H1 (cell line): ENCODE results near the gene FNDC10. TPM values are rescaled to one million over a fixed set of nuclear protein-coding genes. Genes with fewer than 3 reads are reported as not detected.

ENCODE experiments used
- CTCF ChIA-PET: fragments of 300-600 bp; sonication (Branson Sonifier 250); formaldehyde crosslinking; loops from one replicate; lab custom pipeline; 2021; ENCODE audit not compliant: partially characterized antibody; lab: Charles Lee
- POLR2A ChIA-PET: fragments of 300-600 bp; sonication (Branson Sonifier 250); formaldehyde crosslinking; loops from one replicate; lab custom pipeline; 2021; ENCODE audit warnings: inconsistent platforms; ENCODE audit not compliant: partially characterized antibody; lab: Charles Lee
- DNase-seq, 2 experiments: peaks; one replicate each; pipeline versions ENCODE4 v3.0.0 to v3.0.0-alpha.2; 2010 to 2022; ENCODE audit warnings: low spot score in 2 of 2, low read depth in 1 of 2, mixed read lengths in 1 of 2
- FAIRE-seq: peaks from 2 replicates; lab custom pipeline; 2011; peaks lifted over from hg19 to GRCh38; lab: Jason Lieb, UNC
- H2AFZ ChIP-seq: 2 replicates; pipeline ENCODE4 v1.8.1; 2012; ENCODE audit warnings: low read length, inconsistent platforms
- H2AK5ac ChIP-seq: 2 replicates; pipeline ENCODE4 v1.6.1; 2013; ENCODE audit warnings: low read depth, low read length
- H2BK120ac ChIP-seq: replicated peaks from 2 replicates; pipeline ENCODE3; 2013; ENCODE audit warnings: low read depth, low read length, inconsistent platforms
- H2BK12ac ChIP-seq: 2 replicates; pipeline ENCODE4 v1.6.1; 2013; ENCODE audit warnings: low read depth, low read length
- H2BK15ac ChIP-seq: 2 replicates; pipeline ENCODE4 v1.6.1; 2013; ENCODE audit warnings: low read length
- H2BK20ac ChIP-seq: 2 replicates; pipeline ENCODE4 v1.6.1; 2013; ENCODE audit warnings: low read length
- H2BK5ac ChIP-seq: 2 replicates; pipeline ENCODE4 v1.6.1; 2013; ENCODE audit warnings: low read depth, low read length
- H3K14ac ChIP-seq: 2 replicates; pipeline ENCODE4 v1.6.1; 2013; ENCODE audit warnings: inconsistent platforms; ENCODE audit not compliant: insufficient read length
- H3K18ac ChIP-seq: 2 replicates; pipeline ENCODE4 v1.6.1; 2013; ENCODE audit warnings: low read length; ENCODE audit errors: extremely low read depth
- H3K23ac ChIP-seq: 2 replicates; pipeline ENCODE4 v1.6.1; 2013; ENCODE audit warnings: inconsistent platforms; ENCODE audit not compliant: insufficient read length
- H3K23me2 ChIP-seq: 2 replicates; pipeline ENCODE4 v1.6.1; 2013; ENCODE audit warnings: low read depth, low read length
- H3K27ac ChIP-seq: 2 replicates; pipeline ENCODE4 v1.6.1; 2011; ENCODE audit warnings: low read depth, low read length, inconsistent platforms
- H3K27me3 ChIP-seq, 4 experiments: replicated peaks in 1 of 4; 1 replicate in 1 of 4; 2 replicates in 3 of 4; pipeline versions ENCODE4 v1.6.1 to v1.8.1; 2011 to 2013; ENCODE audit warnings: low read length in 3 of 4, mild to moderate bottlenecking in 3 of 4, inconsistent platforms in 2 of 4, mixed read lengths in 2 of 4, moderate library complexity in 1 of 4; ENCODE audit not compliant: control insufficient read depth in 3 of 4, insufficient read depth in 3 of 4; ENCODE audit errors: extremely low read depth in 1 of 4
- H3K36me3 ChIP-seq, 4 experiments: 2 replicates each; pipeline versions ENCODE4 v1.6.1 to v1.8.1; 2011 to 2013; ENCODE audit warnings: mild to moderate bottlenecking in 4 of 4, low read length in 3 of 4, moderate library complexity in 2 of 4, control low read depth in 1 of 4, inconsistent platforms in 1 of 4; ENCODE audit not compliant: insufficient read depth in 4 of 4, control insufficient read depth in 2 of 4
- H3K4ac ChIP-seq: replicated peaks from 2 replicates; pipeline ENCODE3; 2013; ENCODE audit warnings: low read length, low read depth, mixed read lengths, inconsistent platforms; ENCODE audit not compliant: insufficient read length
- H3K4me1 ChIP-seq, 4 experiments: replicated peaks in 1 of 4; 1 replicate in 1 of 4; 2 replicates in 3 of 4; pipeline versions ENCODE4 v1.6.1 to v1.8.1; 2011 to 2013; ENCODE audit warnings: low read length in 3 of 4, inconsistent platforms in 2 of 4, mixed read lengths in 1 of 4; ENCODE audit not compliant: insufficient read depth in 4 of 4, control insufficient read depth in 3 of 4
- H3K4me2 ChIP-seq, 2 experiments: 2 replicates each; pipeline versions ENCODE4 v1.6.1 to v1.8.1; 2011 to 2013; ENCODE audit warnings: low read depth in 2 of 2, low read length in 2 of 2, control low read depth in 1 of 2, inconsistent platforms in 1 of 2, mild to moderate bottlenecking in 1 of 2; ENCODE audit not compliant: insufficient read depth in 1 of 2
- H3K4me3 ChIP-seq, 4 experiments: fragments of 200-600, 300-600 bp in 1 of 4; sonication (generic), shearing (Covaris generic), sonication (Bioruptor Twin) in 1 of 4; 2 replicates each; pipeline versions ENCODE4 v1.5.1 to v1.8.1; 2011 to 2016; ENCODE audit warnings: low read length in 4 of 4, low read depth in 3 of 4, control low read depth in 2 of 4, inconsistent platforms in 2 of 4, mild to moderate bottlenecking in 2 of 4, mixed read lengths in 1 of 4, moderate library complexity in 1 of 4; ENCODE audit not compliant: insufficient read depth in 2 of 4; ENCODE audit errors: extremely low read depth in 1 of 4
- H3K56ac ChIP-seq: replicated peaks from 2 replicates; pipeline ENCODE3; 2013; ENCODE audit warnings: low read depth, mild to moderate bottlenecking, mixed read lengths, low read length, inconsistent platforms; ENCODE audit not compliant: insufficient read length
- H3K79me1 ChIP-seq: 2 replicates; pipeline ENCODE4 v1.6.1; 2013; ENCODE audit warnings: low read depth, low read length, control low read depth
- H3K79me2 ChIP-seq, 2 experiments: 2 replicates each; pipeline versions ENCODE4 v1.6.1 to v1.8.1; 2012 to 2013; ENCODE audit warnings: low read length in 2 of 2, mild to moderate bottlenecking in 2 of 2, inconsistent platforms in 1 of 2; ENCODE audit not compliant: insufficient read depth in 2 of 2, control insufficient read depth in 1 of 2
- H3K9ac ChIP-seq, 4 experiments: replicated peaks in 1 of 4; 1 replicate in 1 of 4; 2 replicates in 3 of 4; pipeline versions ENCODE4 v1.6.1 to v1.8.1; 2011 to 2013; ENCODE audit warnings: low read depth in 3 of 4, low read length in 3 of 4, control low read depth in 2 of 4, mild to moderate bottlenecking in 2 of 4, moderate library complexity in 2 of 4, inconsistent platforms in 1 of 4; ENCODE audit errors: extremely low read depth in 1 of 4
- H3K9me3 ChIP-seq, 2 experiments: 2 replicates each; pipeline versions ENCODE4 v1.6.1 to v1.8.1; 2012 to 2013; ENCODE audit warnings: mild to moderate bottlenecking in 2 of 2, moderate library complexity in 2 of 2, control low read depth in 1 of 2, inconsistent platforms in 1 of 2, low read depth in 1 of 2, low read length in 1 of 2, mixed read lengths in 1 of 2; ENCODE audit not compliant: insufficient read depth in 2 of 2
- H4K20me1 ChIP-seq, 2 experiments: replicated peaks in 1 of 2; 2 replicates each; pipeline versions ENCODE3 to v1.8.1; 2011 to 2013; ENCODE audit warnings: inconsistent platforms in 2 of 2, low read length in 2 of 2, mild to moderate bottlenecking in 1 of 2; ENCODE audit not compliant: insufficient read depth in 2 of 2, control insufficient read depth in 1 of 2
- H4K5ac ChIP-seq: 2 replicates; pipeline ENCODE4 v1.6.1; 2013; ENCODE audit warnings: low read length, low read depth, mixed read lengths, inconsistent platforms; ENCODE audit not compliant: insufficient read length
- H4K8ac ChIP-seq: 2 replicates; pipeline ENCODE4 v1.8.0; 2013; ENCODE audit warnings: mild to moderate bottlenecking, moderate library complexity, low read length, inconsistent platforms; ENCODE audit not compliant: insufficient read depth; ENCODE audit errors: extremely low read depth
- H4K91ac ChIP-seq: replicated peaks from 2 replicates; pipeline ENCODE3; 2013; ENCODE audit warnings: low read length, mixed read lengths, inconsistent platforms; ENCODE audit not compliant: insufficient read length
- CHD1 ChIP-seq: IDR thresholded peaks from 2 replicates; pipeline ENCODE4 v1.6.1; 2012; ENCODE audit warnings: low read depth, low read length, improper control_type of control experiment
- CTBP2 ChIP-seq: IDR thresholded peaks from 2 replicates; pipeline ENCODE4 v1.7.0; 2011; ENCODE audit warnings: borderline replicate concordance, mild to moderate bottlenecking, moderate library complexity, mixed read lengths, low read length; ENCODE audit not compliant: insufficient read depth, insufficient read length
- GABPA ChIP-seq: IDR thresholded peaks from 2 replicates; pipeline ENCODE4 v1.6.1; 2011; ENCODE audit warnings: mild to moderate bottlenecking, low read length, moderate library complexity, borderline replicate concordance; ENCODE audit not compliant: insufficient read depth
- JUND ChIP-seq: IDR thresholded peaks from 2 replicates; pipeline ENCODE4 v1.6.1; 2011; ENCODE audit warnings: mild to moderate bottlenecking, improper control_type of control experiment, low read length
- KDM4A ChIP-seq: IDR thresholded peaks from one replicate; pipeline ENCODE4 v1.7.1; 2012; ENCODE audit warnings: low read depth, mild to moderate bottlenecking, moderate library complexity, low read length, inconsistent platforms; ENCODE audit not compliant: severe bottlenecking
- KDM5A ChIP-seq: fragments of 200-600 bp; IDR thresholded peaks from 2 replicates; pipeline ENCODE4 v1.7.1; 2012; ENCODE audit warnings: mild to moderate bottlenecking, low read length, inconsistent platforms, mixed read lengths
- MAFK ChIP-seq: IDR thresholded peaks from 2 replicates; pipeline ENCODE4 v1.6.1; 2012; ENCODE audit warnings: low read depth, mild to moderate bottlenecking, improper control_type of control experiment, low read length
- POU5F1 ChIP-seq: IDR thresholded peaks from 2 replicates; pipeline ENCODE4 v1.6.1; 2011; ENCODE audit warnings: low read depth, mild to moderate bottlenecking, low read length, moderate library complexity
- SIN3A ChIP-seq, 2 experiments: IDR thresholded peaks in 1 of 2; conservative IDR thresholded peaks in 1 of 2; 2 replicates each; pipeline ENCODE4 v1.6.1; 2011 to 2012; ENCODE audit warnings: low read length in 2 of 2, improper control_type of control experiment in 1 of 2, low read depth in 1 of 2, mild to moderate bottlenecking in 1 of 2
- TAF1 ChIP-seq: IDR thresholded peaks from 2 replicates; pipeline ENCODE4 v1.6.1; 2011; ENCODE audit warnings: mild to moderate bottlenecking, low read depth, low read length
- TAF7 ChIP-seq: optimal IDR thresholded peaks from 2 replicates; pipeline ENCODE3; 2011; ENCODE audit warnings: low read depth, mild to moderate bottlenecking, inconsistent platforms, low read length, moderate library complexity, borderline replicate concordance
- TBP ChIP-seq: IDR thresholded peaks from 2 replicates; pipeline ENCODE4 v1.6.1; 2011; ENCODE audit warnings: low read depth, low read length, improper control_type of control experiment
- ZNF274 ChIP-seq: IDR thresholded peaks from 2 replicates; pipeline ENCODE4 v1.7.0; 2012; ENCODE audit warnings: low read length, borderline replicate concordance; ENCODE audit errors: extremely low read depth
- WGBS, 2 experiments: shearing (Covaris generic) in 1 of 2; methylation state at CpG; one replicate each; pipeline versions ENCODE4 v1.1.6 to v1.1.7; 2013 to 2015; ENCODE audit warnings: low lambda C conversion rate in 2 of 2, mixed read lengths in 2 of 2, inconsistent platforms in 1 of 2, low coverage in 1 of 2, missing lambda C conversion rate in 1 of 2; ENCODE audit not compliant: insufficient replicate concordance in 2 of 2, insufficient coverage in 1 of 2, insufficient read length in 1 of 2; ENCODE audit errors: extremely low coverage in 1 of 2, missing lambda C conversion rate in 1 of 2; 5-methylcytosine and 5-hydroxymethylcytosine counted together
- polyA plus RNA-seq, 7 experiments: library from polyadenylated mRNA; depleted of rRNA in 3 of 7; stranded (reverse) in 5 of 7; unstranded in 2 of 7; fragments of >200 nt in 5 of 7; fragments of 200-250 nt in 2 of 7; gene quantifications; 1 replicate in 5 of 7; 2 replicates in 1 of 7; 4 replicates in 1 of 7; pipeline versions ENCODE4 v1.2.1 to v1.2.3, GENCODE V29; 2011 to 2013; ENCODE audit warnings: missing spikeins in 2 of 7, mixed read lengths in 2 of 7
- total RNA-seq: library from RNA; stranded (reverse); fragmentation: NEBNext Ultra II Directional; extraction: Animal tissue kit (Norgen Biotek cat#: 25700); gene quantifications from 2 replicates; pipeline ENCODE4 v1.2.1, GENCODE V29; 2021

FNDC10 gene
- total and polyA plus RNA-seq, 2 of the 8 experiments (the other 6 are each of a cell fraction or from before 2014, with no cell fraction given): 19.0 to 21.8 TPM

GRCh38 chr1:1613509-1614082, 13.7 kb upstream of the FNDC10 start:
- H3K23me2 ChIP-seq: peaks cover 6% of the 10 kb centered on the region; the same call in 1 of the 2 replicates
- H3K14ac ChIP-seq: no peak overlapping the region
- 82% methylated on average over 11 of the region's 11 CpGs; no CpG with 5 or more reads in 1 of the 2 experiments for WGBS, 2 experiments
- peaks cover 3% of the 10 kb centered on the region for H3K79me1 ChIP-seq
- DNase-seq (no peak), FAIRE-seq (no peak)
- no peak overlapping the region for H2BK120ac ChIP-seq
- H3K4me1 ChIP-seq: peaks cover 0 to 13% (median 5%) of the 10 kb centered on the region in 4 experiments; a peak in 5 of 7 replicates
- H3K4ac ChIP-seq: no peak overlapping the region
- H2BK5ac ChIP-seq: no peak overlapping the region
- H3K9me3 ChIP-seq: no peaks in the 10 kb centered on the region
- POLR2A ChIA-PET: interaction anchor here (0.7 to 4.6 kb wide), 7 partner anchors 9 to 261 kb away, joined by 3 to 34 read pairs (median 10); partner anchors contain the start of genes MMP23B and SSU72
- CTCF ChIA-PET: interaction anchor here (1.0 to 2.2 kb wide), 7 partner anchors 11 to 72 kb away, joined by 3 to 10 read pairs (median 6); no protein-coding TSS in a partner anchor
- no peak overlapping the region for H3K56ac ChIP-seq
- no peak overlapping the region for H3K9ac ChIP-seq
- H2BK12ac ChIP-seq: no peak overlapping the region
- H2AK5ac ChIP-seq: no peak overlapping the region
- no peak overlapping the region for H3K18ac ChIP-seq
- H3K4me3 ChIP-seq: 0 out of 8 replicates have a peak overlapping the region, but pooled peaks of 1 of the 4 experiments have one; percentile 97
- peaks cover 6 to 20% of the 10 kb centered on the region in 2 experiments for H4K20me1 ChIP-seq
- H4K8ac ChIP-seq: no peak overlapping the region
- H2AFZ ChIP-seq: no peak overlapping the region
- no peak overlapping the region for H3K23ac ChIP-seq
- H3K4me2 ChIP-seq: peak overlapping the region in 1 of 2 experiments; percentile 62; a peak in 1 of 4 replicates
- no peak overlapping the region for H4K91ac ChIP-seq
- H3K27me3 ChIP-seq: no peaks in the 10 kb centered on the region; a peak in 1 of 7 replicates
- H2BK15ac ChIP-seq: no peak overlapping the region
- H3K79me2 ChIP-seq: peaks cover 0 to 13% of the 10 kb centered on the region in 2 experiments; a peak in 2 of 4 replicates
- H4K5ac ChIP-seq: no peak overlapping the region
- H3K27ac ChIP-seq: no peak overlapping the region
- H3K36me3 ChIP-seq: no peaks in the 10 kb centered on the region
- H2BK20ac ChIP-seq: no peak overlapping the region
- TF ChIP-seq JUND (no peak), KDM5A (no peak), CHD1 (no peak), TAF7 (no peak), SIN3A (conservative IDR thresholded peaks at IDR 0.05 in 1 of 2, IDR thresholded peaks at IDR 0.05 in 1 of 2; ENCODE audit: low read depth in 1 of 2, low read length in 2 of 2) (no peak), CTBP2 (no peak), MAFK (no peak), TAF1 (no peak), TBP (no peak), GABPA (no peak), ZNF274 (no peak), POU5F1 (no peak), KDM4A (no peak)
